Sigmoid colon (tissue), 7 donors: Measurements from ENCODE around the gene TOMM34. TPM values are rescaled to one million over a fixed set of nuclear protein-coding genes. Genes with fewer than 3 reads are reported as not detected.

Source experiments
- DNase-seq: peaks from one replicate; pipeline ENCODE4 v3.0.0-alpha.2; 2019
- H3K27ac ChIP-seq, 4 donors: fragments of 200-600 bp; sonication (generic); one replicate each; pipeline ENCODE4 v1.5.1; 2016 to 2019; ENCODE audit warnings: mild to moderate bottlenecking in 1 of 4
- H3K27me3 ChIP-seq, 3 donors: fragments of 200-600 bp; sonication (generic); one replicate each; pipeline ENCODE4 v1.5.1; 2019; ENCODE audit warnings: mild to moderate bottlenecking in 1 of 3
- H3K36me3 ChIP-seq, 4 donors: fragments of 200-600 bp; sonication (generic); one replicate each; pipeline ENCODE4 v1.5.1; 2016 to 2019
- H3K4me1 ChIP-seq, 4 donors: fragments of 200-600 bp; sonication (generic); one replicate each; pipeline ENCODE4 v1.5.1; 2017 to 2019
- H3K4me3 ChIP-seq, 4 donors: fragments of 200-600 bp; sonication (generic); one replicate each; pipeline ENCODE4 v1.5.1; 2017 to 2019; ENCODE audit warnings: mild to moderate bottlenecking in 2 of 4, moderate library complexity in 1 of 4
- H3K9me3 ChIP-seq, 4 donors: fragments of 200-600 bp in 3 of 4; sonication (generic) in 3 of 4; one replicate each; pipeline versions ENCODE4 v1.5.1 to v1.6.1; 2013 to 2019
- EP300 ChIP-seq, 4 donors: sonication (generic); formaldehyde crosslinking; IDR thresholded peaks; one replicate each; pipeline ENCODE4 v1.6.1; 2017; ENCODE audit warnings: antibody characterized with exemption in 4 of 4
- POLR2A ChIP-seq, 2 donors: fragments of 450-650 bp; IDR thresholded peaks; one replicate each; pipeline ENCODE4 v1.6.1; 2016; ENCODE audit warnings: antibody characterized with exemption in 2 of 2, mild to moderate bottlenecking in 2 of 2, moderate library complexity in 2 of 2
- POLR2AphosphoS5 ChIP-seq, 4 donors: sonication (generic); formaldehyde crosslinking; IDR thresholded peaks; one replicate each; pipeline ENCODE4 v1.6.1; 2017; ENCODE audit warnings: antibody characterized with exemption in 4 of 4
- WGBS, 2 donors: extraction: QIAGEN DNeasy Blood & Tissue Kit; methylation state at CpG; one replicate each; pipeline ENCODE4 v1.1.7; 2013; 5-methylcytosine and 5-hydroxymethylcytosine counted together
- intact Hi-C: fragments of 100-400 bp; cut with DNase I; formaldehyde crosslinking; loops from one replicate; pipeline ENCODE4 v1.15.1; 2023
- polyA plus RNA-seq, 3 donors: library from polyadenylated mRNA; stranded (reverse); fragments of 200-250 nt; gene quantifications; one replicate each; pipeline ENCODE4 v1.2.3, GENCODE V29; 2013
- total RNA-seq, 4 donors: library from RNA; depleted of rRNA; stranded (reverse); fragments of >200 nt; gene quantifications; one replicate each; pipeline ENCODE4 v1.1.0, GENCODE V29; 2016
- TF ChIP-seq, protein P1 (sequence below), 4 experiments: fragments of 450-650 bp in 3 of 4; fragments of 200-600 bp in 1 of 4; IDR thresholded peaks; one replicate each; pipeline ENCODE4 v1.5.1; 2016 to 2019; ENCODE audit warnings: antibody characterized with exemption in 4 of 4, mild to moderate bottlenecking in 3 of 4, moderate library complexity in 2 of 4
- donor health status: healthy with polysubstance abuse.
- donor health status: Bipolar disorder and iron deficiency.
- donor health status: healthy.

TOMM34 gene
- total and polyA plus RNA-seq, 7 donors = 7.2 to 27.3 (median 9.2) TPM

DNA sequence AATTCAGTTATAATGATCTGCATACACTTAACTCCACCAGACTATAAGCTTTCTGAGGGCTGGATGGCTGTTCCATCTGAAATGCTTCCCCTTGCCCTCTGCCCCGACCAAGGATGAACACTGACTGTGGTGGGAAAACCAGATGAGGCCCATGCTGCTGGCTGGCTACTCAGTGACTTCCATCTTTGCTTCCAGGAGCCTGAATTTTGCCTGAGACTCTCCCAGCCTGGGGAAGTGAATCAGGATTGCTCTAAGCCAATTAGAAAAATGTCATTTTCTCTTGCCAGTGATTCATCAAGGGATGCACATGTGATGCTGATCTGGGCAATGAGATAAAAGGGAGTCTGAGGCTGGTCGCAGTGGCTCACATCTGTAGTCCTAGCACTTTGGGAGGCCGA is 1.7 kb upstream of the TOMM34 start:
- WGBS, 2 donors = 89 to 92% methylated on average over 3 of the region's 3 CpGs
- intact Hi-C loops = loop anchor here (5.0 to 10.0 kb wide), 3 partner anchors 75 to 487 kb away; partner anchors contain the start of genes DBNDD2, TTPAL and YWHAB
- Histone ChIP-seq H3K27ac (no peak overlapping the region), H3K4me3 (no peak overlapping the region), H3K4me1 (peaks cover 0 to 31% (median 22%) of the 10 kb centered on the region in 4 donors), H3K9me3 (no peaks in the 10 kb centered on the region), H3K27me3 (no peaks in the 10 kb centered on the region), H3K36me3 (peaks cover 0 to 2% (median 0%) of the 10 kb centered on the region in 4 donors)
- DNase-seq = no peak
- TF ChIP-seq POLR2A (IDR thresholded peaks at IDR 0.05) = no peak
- TF ChIP-seq, protein P1, sequence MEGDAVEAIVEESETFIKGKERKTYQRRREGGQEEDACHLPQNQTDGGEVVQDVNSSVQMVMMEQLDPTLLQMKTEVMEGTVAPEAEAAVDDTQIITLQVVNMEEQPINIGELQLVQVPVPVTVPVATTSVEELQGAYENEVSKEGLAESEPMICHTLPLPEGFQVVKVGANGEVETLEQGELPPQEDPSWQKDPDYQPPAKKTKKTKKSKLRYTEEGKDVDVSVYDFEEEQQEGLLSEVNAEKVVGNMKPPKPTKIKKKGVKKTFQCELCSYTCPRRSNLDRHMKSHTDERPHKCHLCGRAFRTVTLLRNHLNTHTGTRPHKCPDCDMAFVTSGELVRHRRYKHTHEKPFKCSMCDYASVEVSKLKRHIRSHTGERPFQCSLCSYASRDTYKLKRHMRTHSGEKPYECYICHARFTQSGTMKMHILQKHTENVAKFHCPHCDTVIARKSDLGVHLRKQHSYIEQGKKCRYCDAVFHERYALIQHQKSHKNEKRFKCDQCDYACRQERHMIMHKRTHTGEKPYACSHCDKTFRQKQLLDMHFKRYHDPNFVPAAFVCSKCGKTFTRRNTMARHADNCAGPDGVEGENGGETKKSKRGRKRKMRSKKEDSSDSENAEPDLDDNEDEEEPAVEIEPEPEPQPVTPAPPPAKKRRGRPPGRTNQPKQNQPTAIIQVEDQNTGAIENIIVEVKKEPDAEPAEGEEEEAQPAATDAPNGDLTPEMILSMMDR (IDR thresholded peaks at IDR 0.05) = no peak
- TF ChIP-seq POLR2AphosphoS5 (IDR thresholded peaks at IDR 0.05) = no peak
- TF ChIP-seq EP300 (IDR thresholded peaks at IDR 0.05) = no peak

DNA sequence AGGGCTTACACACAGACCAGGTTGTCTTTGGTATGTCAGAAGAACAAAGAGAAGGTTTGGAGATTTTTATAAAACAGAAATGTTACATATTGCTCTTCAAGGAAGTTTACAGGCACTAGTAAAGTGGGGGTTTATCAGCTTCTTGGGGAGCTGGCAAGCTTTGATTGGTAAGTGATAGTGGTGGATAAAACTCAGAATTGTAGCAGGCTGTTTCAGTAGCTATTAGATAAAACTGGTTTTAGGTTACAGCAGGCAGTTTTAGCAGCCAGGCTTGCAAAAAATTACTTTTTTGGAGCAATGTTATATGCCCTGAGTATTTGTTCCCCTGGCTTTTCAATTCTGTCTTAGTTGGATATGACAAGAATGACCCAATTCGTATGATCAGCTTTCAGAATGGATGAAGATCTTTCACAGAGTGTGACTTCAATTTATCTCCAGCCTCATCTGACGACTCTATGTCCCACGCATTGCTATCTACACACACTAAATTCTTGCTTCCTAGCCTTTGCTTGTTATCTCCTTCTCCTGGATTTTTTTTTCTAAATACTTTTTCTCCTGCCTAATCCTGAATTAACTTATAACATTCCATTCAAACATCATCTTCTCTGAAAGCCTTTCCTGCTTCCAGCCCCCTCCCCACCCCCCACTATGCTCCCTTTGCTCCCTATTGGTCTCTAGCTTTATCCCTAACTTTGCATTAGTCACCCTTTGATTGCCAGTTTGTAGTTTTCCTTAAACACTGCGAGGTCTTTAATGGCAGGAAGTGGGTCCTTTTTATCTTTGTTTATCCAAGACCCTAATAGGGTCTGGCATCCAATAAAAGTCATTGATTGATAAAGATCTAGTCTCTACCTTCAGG is 1.0 kb upstream of the TOMM34 start:
- Histone ChIP-seq H3K27ac (peak overlapping the region in 3 of 4 donors; percentile 81 to 90 (median 87)), H3K9me3 (no peaks in the 10 kb centered on the region), H3K27me3 (no peaks in the 10 kb centered on the region), H3K36me3 (peaks cover 0 to 8% (median 2%) of the 10 kb centered on the region in 4 donors), H3K4me3 (no peak overlapping the region), H3K4me1 (peaks cover 0 to 30% (median 20%) of the 10 kb centered on the region in 4 donors)
- intact Hi-C loops = loop anchor here (5.0 to 10.0 kb wide), 3 partner anchors 74 to 486 kb away; partner anchors contain the start of genes DBNDD2, TTPAL and YWHAB
- 78 to 81% methylated on average over 4 of the region's 4 CpGs for WGBS, 2 donors
- DNase-seq = no peak
- TF ChIP-seq, protein P1 (IDR thresholded peaks at IDR 0.05) = no peak
- TF ChIP-seq POLR2AphosphoS5 (IDR thresholded peaks at IDR 0.05) (no peak), POLR2A (IDR thresholded peaks at IDR 0.05) (no peak), EP300 (IDR thresholded peaks at IDR 0.05) (no peak)

DNA sequence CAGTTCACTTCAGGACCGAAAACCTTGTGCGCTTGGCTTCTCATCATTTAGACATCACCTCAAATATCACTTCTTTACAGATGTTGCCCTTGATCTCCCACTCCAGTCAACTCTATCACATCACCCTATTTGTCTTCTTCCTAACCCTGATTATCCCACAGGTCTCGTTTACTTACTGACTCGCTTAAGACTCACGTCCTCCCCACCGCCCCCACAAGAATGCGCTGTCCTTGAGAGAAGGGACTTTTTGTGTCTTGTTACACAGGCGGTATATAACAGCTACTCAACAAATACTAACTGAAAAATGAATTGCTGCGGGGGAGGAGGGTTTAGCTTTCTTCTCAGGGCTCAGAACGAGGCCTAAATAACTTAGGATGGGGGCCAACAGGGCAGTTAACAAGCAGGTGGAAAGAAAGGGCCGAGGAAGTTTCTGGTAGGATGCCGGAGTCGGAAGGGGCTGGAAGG is 527 bp downstream of the TOMM34 start:
- H3K36me3 ChIP-seq = peaks cover 5 to 24% (median 15%) of the 10 kb centered on the region in 4 donors
- TF ChIP-seq, protein P1 (IDR thresholded peaks at IDR 0.05) = no peak
- no peak for TF ChIP-seq EP300 (IDR thresholded peaks at IDR 0.05)
- no peak for TF ChIP-seq POLR2AphosphoS5 (IDR thresholded peaks at IDR 0.05)
- TF ChIP-seq POLR2A (IDR thresholded peaks at IDR 0.05) = no peak
- no peak for DNase-seq
- peak overlapping the region; percentile 80 to 90 (median 84) for H3K27ac ChIP-seq
- H3K4me1 ChIP-seq = peaks cover 0 to 24% (median 18%) of the 10 kb centered on the region in 4 donors
- H3K9me3 ChIP-seq = no peaks in the 10 kb centered on the region
- H3K4me3 ChIP-seq = peak overlapping the region; percentile 60 to 96 (median 80)
- H3K27me3 ChIP-seq = no peaks in the 10 kb centered on the region
- intact Hi-C loops = loop anchor here (5.0 to 10.0 kb wide), 4 partner anchors 72 to 747 kb away; partner anchors contain the start of genes DBNDD2, OSER1, TTPAL and YWHAB
- 3 to 6% methylated on average over 13 of the region's 13 CpGs for WGBS, 2 donors

DNA sequence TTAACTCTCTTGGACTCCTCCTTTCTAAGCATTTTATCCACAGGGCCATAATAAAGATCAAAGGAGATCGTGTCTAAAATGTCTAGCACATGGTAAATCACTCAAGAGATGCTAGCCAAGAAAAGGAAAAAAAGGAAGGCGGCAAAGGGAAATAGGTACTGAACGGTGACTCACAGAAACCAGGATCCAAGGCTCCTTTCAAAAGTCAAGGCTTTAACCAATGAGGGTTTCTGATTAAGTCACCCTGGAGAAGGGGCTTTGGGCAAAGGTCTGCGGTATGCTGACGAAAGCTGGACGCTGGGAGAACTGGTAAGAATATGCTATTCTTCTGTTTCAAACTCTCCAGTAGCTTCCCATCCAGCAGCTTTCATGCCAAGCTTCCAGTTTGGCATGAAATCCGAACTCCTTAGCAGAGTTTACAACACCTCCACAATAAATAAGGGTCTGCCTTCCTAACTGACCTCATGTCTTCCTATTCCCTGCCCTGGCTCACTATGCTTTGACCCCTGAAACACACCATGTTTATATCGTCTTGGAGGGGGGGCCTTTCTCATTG is 1.0 kb downstream of the TOMM34 start:
- Histone ChIP-seq H3K27ac (peak overlapping the region; percentile 80 to 90 (median 84)), H3K36me3 (peaks cover 10 to 29% (median 20%) of the 10 kb centered on the region in 4 donors), H3K27me3 (no peaks in the 10 kb centered on the region), H3K4me1 (peaks cover 0 to 24% (median 18%) of the 10 kb centered on the region in 4 donors), H3K4me3 (peak overlapping the region; percentile 60 to 96 (median 80)), H3K9me3 (no peaks in the 10 kb centered on the region)
- TF ChIP-seq, protein P1 (IDR thresholded peaks at IDR 0.05) = no peak
- no peak for TF ChIP-seq POLR2AphosphoS5 (IDR thresholded peaks at IDR 0.05)
- no peak for DNase-seq
- intact Hi-C loops = loop anchor here (5.0 kb wide), 1 partner anchor 747 kb away; the partner anchor contains the start of gene OSER1
- 22 to 34% methylated on average over 8 of the region's 8 CpGs for WGBS, 2 donors
